ENCODE data around the gene SHANK1.
A peak's percentile ranks its signal among the peaks of the same experiment; 100 is the strongest.

The SHANK1 gene

DNA sequence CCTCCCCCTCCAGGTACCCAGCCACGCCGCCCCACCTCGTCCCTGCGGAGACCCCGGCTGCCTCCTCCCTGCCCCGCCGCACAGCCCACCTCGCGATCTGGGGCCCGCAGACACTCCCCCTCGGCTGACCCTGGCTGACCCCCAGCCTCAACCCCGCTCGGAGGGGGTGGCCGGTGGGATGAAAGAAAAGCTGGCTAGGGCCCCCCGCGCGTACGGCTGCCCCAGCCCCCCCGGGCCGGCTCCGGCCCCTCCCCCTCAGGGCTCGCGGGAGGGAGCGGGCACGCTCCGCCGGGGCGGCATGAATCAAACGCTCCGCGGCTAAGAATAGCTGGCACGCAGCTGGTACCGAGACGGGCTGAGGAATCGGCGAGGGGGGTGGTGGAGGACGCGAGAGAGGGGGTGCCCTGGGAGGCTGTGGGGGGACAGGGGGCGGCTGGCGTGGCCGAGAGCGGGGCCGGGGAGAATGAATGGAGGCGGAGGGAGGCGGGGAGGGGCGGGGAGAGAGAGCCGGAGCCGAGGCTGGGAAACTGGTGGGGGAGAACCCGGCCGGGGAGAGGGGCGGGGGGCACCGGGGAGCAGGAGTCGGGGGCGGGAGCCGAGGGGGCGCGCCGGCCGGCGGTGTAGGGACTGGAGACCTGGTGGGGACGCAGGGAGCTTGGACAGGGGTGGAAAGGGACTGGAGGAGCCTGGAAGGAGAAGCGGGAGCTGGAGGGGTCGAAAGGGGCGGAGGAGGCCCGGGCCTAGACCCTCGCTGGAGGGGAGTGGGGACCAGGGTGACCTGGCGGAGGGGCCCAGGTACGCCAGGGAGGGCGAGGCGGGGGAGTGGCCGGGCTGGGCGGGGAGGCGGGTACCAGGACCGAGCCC, 1.1 kb downstream of the SHANK1 start (continued):
- TF ChIP-seq, protein P1, sequence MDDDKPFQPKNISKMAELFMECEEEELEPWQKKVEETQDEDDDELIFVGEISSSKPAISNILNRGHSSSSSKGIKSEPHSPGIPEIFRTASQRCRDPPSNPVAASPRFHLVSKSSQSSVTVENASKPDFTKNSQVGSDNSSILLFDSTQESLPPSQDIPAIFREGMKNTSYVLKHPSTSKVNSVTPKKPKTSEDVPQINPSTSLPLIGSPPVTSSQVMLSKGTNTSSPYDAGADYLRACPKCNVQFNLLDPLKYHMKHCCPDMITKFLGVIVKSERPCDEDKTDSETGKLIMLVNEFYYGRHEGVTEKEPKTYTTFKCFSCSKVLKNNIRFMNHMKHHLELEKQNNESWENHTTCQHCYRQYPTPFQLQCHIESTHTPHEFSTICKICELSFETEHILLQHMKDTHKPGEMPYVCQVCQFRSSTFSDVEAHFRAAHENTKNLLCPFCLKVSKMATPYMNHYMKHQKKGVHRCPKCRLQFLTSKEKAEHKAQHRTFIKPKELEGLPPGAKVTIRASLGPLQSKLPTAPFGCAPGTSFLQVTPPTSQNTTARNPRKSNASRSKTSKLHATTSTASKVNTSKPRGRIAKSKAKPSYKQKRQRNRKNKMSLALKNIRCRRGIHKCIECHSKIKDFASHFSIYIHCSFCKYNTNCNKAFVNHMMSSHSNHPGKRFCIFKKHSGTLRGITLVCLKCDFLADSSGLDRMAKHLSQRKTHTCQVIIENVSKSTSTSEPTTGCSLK (tag by site-specific recombination; IDR thresholded peaks at IDR 0.05), result no peak
- TF ChIP-seq, protein P2, sequence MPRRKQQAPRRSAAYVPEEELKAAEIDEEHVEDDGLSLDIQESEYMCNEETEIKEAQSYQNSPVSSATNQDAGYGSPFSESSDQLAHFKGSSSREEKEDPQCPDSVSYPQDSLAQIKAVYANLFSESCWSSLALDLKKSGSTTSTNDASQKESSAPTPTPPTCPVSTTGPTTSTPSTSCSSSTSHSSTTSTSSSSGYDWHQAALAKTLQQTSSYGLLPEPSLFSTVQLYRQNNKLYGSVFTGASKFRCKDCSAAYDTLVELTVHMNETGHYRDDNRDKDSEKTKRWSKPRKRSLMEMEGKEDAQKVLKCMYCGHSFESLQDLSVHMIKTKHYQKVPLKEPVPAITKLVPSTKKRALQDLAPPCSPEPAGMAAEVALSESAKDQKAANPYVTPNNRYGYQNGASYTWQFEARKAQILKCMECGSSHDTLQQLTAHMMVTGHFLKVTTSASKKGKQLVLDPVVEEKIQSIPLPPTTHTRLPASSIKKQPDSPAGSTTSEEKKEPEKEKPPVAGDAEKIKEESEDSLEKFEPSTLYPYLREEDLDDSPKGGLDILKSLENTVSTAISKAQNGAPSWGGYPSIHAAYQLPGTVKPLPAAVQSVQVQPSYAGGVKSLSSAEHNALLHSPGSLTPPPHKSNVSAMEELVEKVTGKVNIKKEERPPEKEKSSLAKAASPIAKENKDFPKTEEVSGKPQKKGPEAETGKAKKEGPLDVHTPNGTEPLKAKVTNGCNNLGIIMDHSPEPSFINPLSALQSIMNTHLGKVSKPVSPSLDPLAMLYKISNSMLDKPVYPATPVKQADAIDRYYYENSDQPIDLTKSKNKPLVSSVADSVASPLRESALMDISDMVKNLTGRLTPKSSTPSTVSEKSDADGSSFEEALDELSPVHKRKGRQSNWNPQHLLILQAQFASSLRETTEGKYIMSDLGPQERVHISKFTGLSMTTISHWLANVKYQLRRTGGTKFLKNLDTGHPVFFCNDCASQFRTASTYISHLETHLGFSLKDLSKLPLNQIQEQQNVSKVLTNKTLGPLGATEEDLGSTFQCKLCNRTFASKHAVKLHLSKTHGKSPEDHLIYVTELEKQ (tag by site-specific recombination; IDR thresholded peaks at IDR 0.05; ENCODE audit: borderline replicate concordance), result no peak
- TF ChIP-seq RBAK (tag by site-specific recombination; IDR thresholded peaks at IDR 0.05), result no peak
- TF ChIP-seq, protein P3, sequence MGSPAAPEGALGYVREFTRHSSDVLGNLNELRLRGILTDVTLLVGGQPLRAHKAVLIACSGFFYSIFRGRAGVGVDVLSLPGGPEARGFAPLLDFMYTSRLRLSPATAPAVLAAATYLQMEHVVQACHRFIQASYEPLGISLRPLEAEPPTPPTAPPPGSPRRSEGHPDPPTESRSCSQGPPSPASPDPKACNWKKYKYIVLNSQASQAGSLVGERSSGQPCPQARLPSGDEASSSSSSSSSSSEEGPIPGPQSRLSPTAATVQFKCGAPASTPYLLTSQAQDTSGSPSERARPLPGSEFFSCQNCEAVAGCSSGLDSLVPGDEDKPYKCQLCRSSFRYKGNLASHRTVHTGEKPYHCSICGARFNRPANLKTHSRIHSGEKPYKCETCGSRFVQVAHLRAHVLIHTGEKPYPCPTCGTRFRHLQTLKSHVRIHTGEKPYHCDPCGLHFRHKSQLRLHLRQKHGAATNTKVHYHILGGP (tag by site-specific recombination; IDR thresholded peaks at IDR 0.05), result no peak
- no peak for TF ChIP-seq ZNF366 (tag by site-specific recombination; conservative IDR thresholded peaks at IDR 0.05)
- no peak for TF ChIP-seq ZNF274 (IDR thresholded peaks at IDR 0.05; ENCODE audit: low read length)
- TF ChIP-seq ZNF274 (tag by site-specific recombination; IDR thresholded peaks at IDR 0.05; ENCODE audit: borderline replicate concordance), result no peak
- no peak for TF ChIP-seq ZNF549 (tag by site-specific recombination; IDR thresholded peaks at IDR 0.05)
- TF ChIP-seq ZNF623 (tag by site-specific recombination; IDR thresholded peaks at IDR 0.05), result no peak
- peak; percentile 67 for TF ChIP-seq KLF1 (tag by site-specific recombination; IDR thresholded peaks at IDR 0.05)
- TF ChIP-seq, protein P4, sequence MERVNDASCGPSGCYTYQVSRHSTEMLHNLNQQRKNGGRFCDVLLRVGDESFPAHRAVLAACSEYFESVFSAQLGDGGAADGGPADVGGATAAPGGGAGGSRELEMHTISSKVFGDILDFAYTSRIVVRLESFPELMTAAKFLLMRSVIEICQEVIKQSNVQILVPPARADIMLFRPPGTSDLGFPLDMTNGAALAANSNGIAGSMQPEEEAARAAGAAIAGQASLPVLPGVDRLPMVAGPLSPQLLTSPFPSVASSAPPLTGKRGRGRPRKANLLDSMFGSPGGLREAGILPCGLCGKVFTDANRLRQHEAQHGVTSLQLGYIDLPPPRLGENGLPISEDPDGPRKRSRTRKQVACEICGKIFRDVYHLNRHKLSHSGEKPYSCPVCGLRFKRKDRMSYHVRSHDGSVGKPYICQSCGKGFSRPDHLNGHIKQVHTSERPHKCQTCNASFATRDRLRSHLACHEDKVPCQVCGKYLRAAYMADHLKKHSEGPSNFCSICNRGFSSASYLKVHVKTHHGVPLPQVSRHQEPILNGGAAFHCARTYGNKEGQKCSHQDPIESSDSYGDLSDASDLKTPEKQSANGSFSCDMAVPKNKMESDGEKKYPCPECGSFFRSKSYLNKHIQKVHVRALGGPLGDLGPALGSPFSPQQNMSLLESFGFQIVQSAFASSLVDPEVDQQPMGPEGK (tag by site-specific recombination; IDR thresholded peaks at IDR 0.05), result peak; percentile 51; the same call in 1 of the 2 replicates
- no peak for TF ChIP-seq ZNF211 (tag by site-specific recombination; IDR thresholded peaks at IDR 0.05; ENCODE audit: low read depth)
- TF ChIP-seq ZNF23 (tag by site-specific recombination; IDR thresholded peaks at IDR 0.05; ENCODE audit: borderline replicate concordance), result no peak
- 0 out of 2 replicates have a peak, but pooled peaks have one; percentile 33 for TF ChIP-seq KLF8 (tag by site-specific recombination; IDR thresholded peaks at IDR 0.05)
- TF ChIP-seq ZNF791 (tag by site-specific recombination; IDR thresholded peaks at IDR 0.05), result no peak
- TF ChIP-seq, protein P5, sequence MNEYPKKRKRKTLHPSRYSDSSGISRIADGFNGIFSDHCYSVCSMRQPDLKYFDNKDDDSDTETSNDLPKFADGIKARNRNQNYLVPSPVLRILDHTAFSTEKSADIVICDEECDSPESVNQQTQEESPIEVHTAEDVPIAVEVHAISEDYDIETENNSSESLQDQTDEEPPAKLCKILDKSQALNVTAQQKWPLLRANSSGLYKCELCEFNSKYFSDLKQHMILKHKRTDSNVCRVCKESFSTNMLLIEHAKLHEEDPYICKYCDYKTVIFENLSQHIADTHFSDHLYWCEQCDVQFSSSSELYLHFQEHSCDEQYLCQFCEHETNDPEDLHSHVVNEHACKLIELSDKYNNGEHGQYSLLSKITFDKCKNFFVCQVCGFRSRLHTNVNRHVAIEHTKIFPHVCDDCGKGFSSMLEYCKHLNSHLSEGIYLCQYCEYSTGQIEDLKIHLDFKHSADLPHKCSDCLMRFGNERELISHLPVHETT (tag by site-specific recombination; IDR thresholded peaks at IDR 0.05), result no peak
- no peak for TF ChIP-seq ZNF112 (tag by site-specific recombination; IDR thresholded peaks at IDR 0.05)
- no peak for TF ChIP-seq ZNF521 (tag by site-specific recombination; IDR thresholded peaks at IDR 0.05)
- TF ChIP-seq, protein P6, sequence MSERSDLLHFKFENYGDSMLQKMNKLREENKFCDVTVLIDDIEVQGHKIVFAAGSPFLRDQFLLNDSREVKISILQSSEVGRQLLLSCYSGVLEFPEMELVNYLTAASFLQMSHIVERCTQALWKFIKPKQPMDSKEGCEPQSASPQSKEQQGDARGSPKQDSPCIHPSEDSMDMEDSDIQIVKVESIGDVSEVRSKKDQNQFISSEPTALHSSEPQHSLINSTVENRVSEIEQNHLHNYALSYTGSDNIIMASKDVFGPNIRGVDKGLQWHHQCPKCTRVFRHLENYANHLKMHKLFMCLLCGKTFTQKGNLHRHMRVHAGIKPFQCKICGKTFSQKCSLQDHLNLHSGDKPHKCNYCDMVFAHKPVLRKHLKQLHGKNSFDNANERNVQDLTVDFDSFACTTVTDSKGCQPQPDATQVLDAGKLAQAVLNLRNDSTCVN (tag by site-specific recombination; optimal IDR thresholded peaks at IDR 0.05), result peak; percentile 53
- no peak for TF ChIP-seq TCF7L2 (IDR thresholded peaks at IDR 0.05; ENCODE audit: borderline replicate concordance, low read depth, low read length)
- TF ChIP-seq HOXA7 (CRISPR knock-in tag; IDR thresholded peaks at IDR 0.05; ENCODE audit: borderline replicate concordance), result no peak
- TF ChIP-seq ZBTB48 (tag by site-specific recombination; IDR thresholded peaks at IDR 0.05), result no peak
- TF ChIP-seq ZNF600 (tag by site-specific recombination; IDR thresholded peaks at IDR 0.05), result no peak
- TF ChIP-seq, protein P7, sequence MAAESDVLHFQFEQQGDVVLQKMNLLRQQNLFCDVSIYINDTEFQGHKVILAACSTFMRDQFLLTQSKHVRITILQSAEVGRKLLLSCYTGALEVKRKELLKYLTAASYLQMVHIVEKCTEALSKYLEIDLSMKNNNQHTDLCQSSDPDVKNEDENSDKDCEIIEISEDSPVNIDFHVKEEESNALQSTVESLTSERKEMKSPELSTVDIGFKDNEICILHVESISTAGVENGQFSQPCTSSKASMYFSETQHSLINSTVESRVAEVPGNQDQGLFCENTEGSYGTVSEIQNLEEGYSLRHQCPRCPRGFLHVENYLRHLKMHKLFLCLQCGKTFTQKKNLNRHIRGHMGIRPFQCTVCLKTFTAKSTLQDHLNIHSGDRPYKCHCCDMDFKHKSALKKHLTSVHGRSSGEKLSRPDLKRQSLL (tag by site-specific recombination; IDR thresholded peaks at IDR 0.05), result no peak
- TF ChIP-seq ZNF266 (tag by site-specific recombination; IDR thresholded peaks at IDR 0.05; ENCODE audit: low read depth), result no peak
- no peak for TF ChIP-seq ZNF529 (tag by site-specific recombination; IDR thresholded peaks at IDR 0.05; ENCODE audit: insufficient replicate concordance)
